Measurements from ENCODE around the gene EDA.

Gene EDA

DNA sequence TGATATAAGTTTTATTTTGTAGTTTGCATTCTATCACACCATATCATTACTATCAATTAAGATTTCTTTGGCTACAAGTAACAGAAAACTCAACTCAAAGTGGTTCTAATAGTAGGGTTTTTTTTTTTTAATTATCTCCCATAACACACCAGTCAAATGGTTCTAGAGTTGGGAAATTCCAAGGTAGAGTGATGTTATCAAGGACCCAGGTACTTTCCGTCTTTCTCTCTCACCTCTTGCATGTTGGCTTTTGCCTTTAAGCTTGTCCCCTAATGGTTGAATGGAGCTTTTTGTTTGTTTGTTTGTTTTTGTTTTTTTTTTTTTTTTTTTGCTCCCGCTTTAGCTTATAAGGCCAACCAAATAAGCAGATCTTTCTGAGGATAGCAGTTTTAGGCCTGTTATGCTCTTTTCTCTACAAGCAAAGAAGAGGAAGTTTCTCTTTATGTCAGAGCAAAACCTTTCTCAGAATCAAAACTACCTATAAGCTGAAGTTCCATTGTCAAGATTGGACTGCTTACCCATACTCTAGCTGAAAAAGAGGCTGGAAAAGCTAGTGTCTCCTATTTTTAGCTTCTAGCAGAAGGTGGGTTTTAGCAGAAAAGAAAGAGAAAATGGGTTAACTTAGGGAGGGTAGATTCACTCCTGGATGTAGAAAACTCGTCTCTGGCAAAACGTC lies 177.5 kb downstream of the EDA start:
- H3K4me3 ChIP-seq (ENCODE audit: low read length): no peak overlapping the region
- no peak for DNase-seq (ENCODE audit: low read depth)
- TF ChIP-seq, protein P1, sequence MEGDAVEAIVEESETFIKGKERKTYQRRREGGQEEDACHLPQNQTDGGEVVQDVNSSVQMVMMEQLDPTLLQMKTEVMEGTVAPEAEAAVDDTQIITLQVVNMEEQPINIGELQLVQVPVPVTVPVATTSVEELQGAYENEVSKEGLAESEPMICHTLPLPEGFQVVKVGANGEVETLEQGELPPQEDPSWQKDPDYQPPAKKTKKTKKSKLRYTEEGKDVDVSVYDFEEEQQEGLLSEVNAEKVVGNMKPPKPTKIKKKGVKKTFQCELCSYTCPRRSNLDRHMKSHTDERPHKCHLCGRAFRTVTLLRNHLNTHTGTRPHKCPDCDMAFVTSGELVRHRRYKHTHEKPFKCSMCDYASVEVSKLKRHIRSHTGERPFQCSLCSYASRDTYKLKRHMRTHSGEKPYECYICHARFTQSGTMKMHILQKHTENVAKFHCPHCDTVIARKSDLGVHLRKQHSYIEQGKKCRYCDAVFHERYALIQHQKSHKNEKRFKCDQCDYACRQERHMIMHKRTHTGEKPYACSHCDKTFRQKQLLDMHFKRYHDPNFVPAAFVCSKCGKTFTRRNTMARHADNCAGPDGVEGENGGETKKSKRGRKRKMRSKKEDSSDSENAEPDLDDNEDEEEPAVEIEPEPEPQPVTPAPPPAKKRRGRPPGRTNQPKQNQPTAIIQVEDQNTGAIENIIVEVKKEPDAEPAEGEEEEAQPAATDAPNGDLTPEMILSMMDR (conservative IDR thresholded peaks at IDR 0.05; ENCODE audit: low read depth, low read length): no peak

DNA sequence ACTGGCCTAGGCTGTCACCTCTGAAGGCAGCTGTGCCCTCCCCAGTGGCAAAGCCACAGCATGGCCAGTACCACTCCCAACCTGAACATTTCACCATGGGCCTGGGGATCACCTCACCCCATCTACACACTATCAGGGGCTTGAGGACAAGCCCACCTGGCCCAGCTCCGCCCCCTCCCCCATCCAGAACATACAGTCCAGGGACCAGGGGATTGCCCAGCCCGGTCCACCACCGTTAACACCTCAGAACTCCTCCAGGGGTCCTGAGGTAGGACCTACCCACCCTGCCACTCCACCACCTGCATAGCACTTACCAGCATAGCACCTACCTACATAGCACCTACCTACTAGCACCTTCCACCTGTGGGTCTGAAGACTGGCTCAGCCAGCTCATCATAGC lies 179.8 kb downstream of the EDA start:
- DNase-seq (ENCODE audit: low read depth): no peak
- H3K4me3 ChIP-seq (ENCODE audit: low read length): no peak overlapping the region
- TF ChIP-seq, protein P1 (conservative IDR thresholded peaks at IDR 0.05; ENCODE audit: low read depth, low read length): no peak

- H3K4me3 ChIP-seq (ENCODE audit: low read length): no peak overlapping the region
- TF ChIP-seq, protein P1 (conservative IDR thresholded peaks at IDR 0.05; ENCODE audit: low read depth, low read length): no peak
- DNase-seq (ENCODE audit: low read depth): no peak
These were observed 191.5 kb downstream of the EDA start for GRCh38 chrX:69807400-69807799.

GRCh38 chrX:69808375-69808774 lies 192.5 kb downstream of the EDA start:
- TF ChIP-seq, protein P1 (conservative IDR thresholded peaks at IDR 0.05; ENCODE audit: low read depth, low read length): no peak
- DNase-seq (ENCODE audit: low read depth): no peak
- H3K4me3 ChIP-seq (ENCODE audit: low read length): no peak overlapping the region

- H3K4me3 ChIP-seq (ENCODE audit: low read length): no peak overlapping the region
- DNase-seq (ENCODE audit: low read depth): no peak
- TF ChIP-seq, protein P1 (conservative IDR thresholded peaks at IDR 0.05; ENCODE audit: low read depth, low read length): no peak
These were observed 197.8 kb downstream of the EDA start for GRCh38 chrX:69813677-69814076.

DNA sequence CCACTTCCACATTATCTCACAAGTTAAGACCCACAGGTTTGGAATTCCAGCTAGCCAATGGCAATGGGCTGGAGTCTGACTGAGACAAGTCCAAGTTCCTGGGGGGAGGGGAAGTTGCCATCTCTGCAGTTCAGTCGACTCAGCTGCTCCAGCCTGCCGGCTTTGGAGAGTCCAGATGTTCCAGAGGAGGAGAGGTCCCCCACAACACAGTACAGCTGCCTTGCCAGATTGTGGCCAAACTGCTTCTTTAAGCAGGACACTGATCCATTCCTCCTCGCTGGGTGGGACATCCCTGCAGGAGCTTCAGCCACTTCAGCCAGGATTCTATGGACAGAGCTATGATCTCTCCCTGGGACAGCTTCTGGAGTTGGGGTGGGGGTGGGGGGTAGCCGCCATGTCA lies 199.2 kb downstream of the EDA start:
- TF ChIP-seq, protein P1 (conservative IDR thresholded peaks at IDR 0.05; ENCODE audit: low read depth, low read length): no peak
- no peak for DNase-seq (ENCODE audit: low read depth)
- H3K4me3 ChIP-seq (ENCODE audit: low read length): no peak overlapping the region

- TF ChIP-seq, protein P1 (conservative IDR thresholded peaks at IDR 0.05; ENCODE audit: low read depth, low read length): no peak
- H3K4me3 ChIP-seq (ENCODE audit: low read length): no peak overlapping the region
- DNase-seq (ENCODE audit: low read depth): no peak
These were observed 199.6 kb downstream of the EDA start for GRCh38 chrX:69815519-69815918.

Data from retinal pigment epithelial cell (primary cell).